OCI-LY3 (cell line): ENCODE data around the gene CD8B.
"Not testable (repeated sequence)": the region's sequence is repeated elsewhere in the genome, so short reads cannot be mapped to it uniquely, and the experiment has no call there.

ENCODE experiments used
- H2AFZ ChIP-seq: fragments of 200-600, 300-600 bp; shearing (Covaris generic); 2 replicates; pipeline ENCODE4 v1.6.0; 2014; ENCODE audit warnings: antibody characterized with exemption, low read depth, low read length
- H3K27ac ChIP-seq: fragments of 200-600, 300-600 bp; sonication (generic); 2 replicates; pipeline ENCODE4 v1.5.1; 2014; ENCODE audit warnings: mild to moderate bottlenecking, low read length, moderate library complexity, mixed read lengths
- H3K27me3 ChIP-seq: fragments of 200-600, 300-600 bp; sonication (generic); 2 replicates; pipeline ENCODE4 v1.6.1; 2014; ENCODE audit warnings: low read depth, low read length, mixed read lengths
- H3K36me3 ChIP-seq: fragments of 200-600, 300-600 bp; sonication (generic); replicated peaks from 2 replicates; pipeline ENCODE3; 2014; ENCODE audit warnings: low read depth, low read length, mixed read lengths
- H3K4me1 ChIP-seq: fragments of 300-600, 200-600 bp; sonication (generic); 2 replicates; pipeline ENCODE4 v1.6.1; 2014; ENCODE audit warnings: low read length, mixed read lengths
- H3K4me2 ChIP-seq: fragments of 200-600, 300-600 bp; sonication (generic); 2 replicates; pipeline ENCODE4 v1.6.1; 2014; ENCODE audit warnings: low read length, mixed read lengths
- H3K4me3 ChIP-seq: fragments of 300-600, 200-600 bp; sonication (generic); 2 replicates; pipeline ENCODE4 v1.5.1; 2014; ENCODE audit warnings: antibody characterized with exemption, mild to moderate bottlenecking, low read length, moderate library complexity
- H3K79me2 ChIP-seq: fragments of 300-600, 200-600 bp; shearing (Covaris generic); 2 replicates; pipeline ENCODE4 v1.6.1; 2014; ENCODE audit warnings: mild to moderate bottlenecking, low read length, mixed read lengths
- H3K9ac ChIP-seq: fragments of 300-600, 200-600 bp; shearing (Covaris generic); 2 replicates; pipeline ENCODE4 v1.6.0; 2014; ENCODE audit warnings: mild to moderate bottlenecking, low read length, moderate library complexity
- H3K9me3 ChIP-seq: fragments of 200-600, 300-600 bp; shearing (Covaris generic); 2 replicates; pipeline ENCODE4 v1.6.1; 2014; ENCODE audit warnings: low read length, mixed read lengths; ENCODE audit not compliant: insufficient read depth
- H4K20me1 ChIP-seq: fragments of 200-600, 300-600 bp; sonication (generic); 2 replicates; pipeline ENCODE4 v1.6.1; 2016; ENCODE audit warnings: low read length, mixed read lengths; ENCODE audit not compliant: insufficient read depth

CD8B gene

DNA sequence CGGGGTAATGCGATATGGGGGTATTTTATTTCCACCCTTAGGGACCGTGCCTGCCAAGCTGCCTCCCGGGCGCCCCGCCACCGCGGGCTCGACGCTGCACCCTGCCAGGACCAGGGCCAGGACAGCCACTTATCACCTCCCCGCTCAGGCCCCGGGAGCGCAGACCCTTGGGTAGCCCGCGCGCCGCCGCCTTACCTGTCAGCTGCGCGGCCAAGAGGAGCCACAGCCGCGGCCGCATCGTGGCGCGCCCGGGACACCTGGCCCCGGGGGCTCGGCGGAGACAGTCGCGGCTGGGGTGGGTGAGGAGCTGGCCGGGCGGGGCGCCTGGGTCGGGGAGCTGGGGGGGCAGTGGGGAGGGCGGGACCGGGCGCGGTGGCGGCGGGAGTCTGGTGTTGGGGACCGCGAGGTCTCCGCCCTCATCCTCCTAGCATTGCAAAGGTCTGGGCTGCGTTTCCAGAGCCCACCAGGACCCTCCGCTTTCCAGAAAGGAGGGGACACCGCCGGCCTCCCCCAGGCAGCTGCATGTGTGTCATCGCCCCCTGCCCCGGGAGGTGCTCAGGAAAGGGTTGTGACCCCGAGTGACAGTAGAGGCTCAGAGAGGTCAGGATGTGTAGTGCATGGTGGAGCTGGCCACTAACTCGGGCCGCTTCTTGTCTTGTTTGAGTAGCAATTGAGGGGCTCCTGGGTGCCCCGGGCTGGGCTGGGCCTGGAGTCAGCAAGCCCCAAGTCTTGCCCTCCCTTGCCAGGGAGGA is at the start of gene CD8B:
Gene CD8B, minus strand, starts transcription at position 259 of the 752 bp plus-strand sequence. Its CDS starts 21 bp downstream, at position 238.
- not testable (repeated sequence) for H3K36me3 ChIP-seq, H3K4me3 ChIP-seq, H3K4me1 ChIP-seq, H3K9ac ChIP-seq, H3K27me3 ChIP-seq, H3K27ac ChIP-seq, H3K79me2 ChIP-seq, H3K4me2 ChIP-seq, H4K20me1 ChIP-seq, H2AFZ ChIP-seq, H3K9me3 ChIP-seq

DNA sequence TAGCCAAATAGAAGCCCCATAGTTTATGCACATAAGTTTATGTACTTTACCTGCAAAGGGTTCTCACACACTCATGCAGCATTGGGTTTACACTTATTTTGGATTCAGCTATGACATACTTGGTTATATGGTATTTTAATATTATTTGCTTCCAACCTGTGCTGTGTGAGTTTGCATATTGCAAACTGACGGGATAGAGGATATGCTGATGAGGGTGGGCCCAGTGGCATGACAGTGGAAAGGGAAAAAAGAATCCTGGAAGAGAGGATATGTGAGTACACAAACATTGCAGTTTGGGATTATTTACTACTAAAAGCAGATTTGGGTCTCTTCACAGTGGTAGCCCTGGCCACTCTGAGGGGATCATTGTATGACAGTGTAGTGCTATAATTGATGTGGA is 44.2 kb upstream of the CD8B start:
- not testable (repeated sequence) for H2AFZ ChIP-seq, H3K79me2 ChIP-seq, H3K9me3 ChIP-seq, H3K27me3 ChIP-seq, H3K36me3 ChIP-seq, H3K4me2 ChIP-seq, H3K27ac ChIP-seq, H3K4me1 ChIP-seq, H3K9ac ChIP-seq, H4K20me1 ChIP-seq, H3K4me3 ChIP-seq

DNA sequence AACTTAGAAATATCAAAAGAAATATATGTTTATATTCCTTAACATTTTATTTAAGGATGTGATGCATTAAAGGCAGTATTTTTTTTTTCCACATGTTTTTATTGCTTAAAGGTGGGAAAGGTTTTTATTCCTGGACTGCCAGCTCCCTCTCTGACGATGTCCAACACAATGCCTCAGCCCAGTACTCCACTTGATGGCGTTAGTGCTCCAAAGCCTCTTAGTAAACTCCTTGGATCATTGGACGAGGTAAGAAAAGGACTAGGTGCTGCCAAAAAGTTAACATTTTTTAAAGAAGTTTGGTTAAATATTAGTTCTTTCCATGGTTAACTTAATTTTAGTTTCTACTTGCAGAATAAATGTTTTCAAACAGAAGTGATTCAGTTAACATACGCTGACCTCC is 39.0 kb upstream of the CD8B start:
- not testable (repeated sequence) for H3K9ac ChIP-seq, H3K4me3 ChIP-seq, H2AFZ ChIP-seq, H3K27me3 ChIP-seq, H4K20me1 ChIP-seq, H3K9me3 ChIP-seq, H3K4me2 ChIP-seq, H3K79me2 ChIP-seq, H3K4me1 ChIP-seq, H3K27ac ChIP-seq, H3K36me3 ChIP-seq

DNA sequence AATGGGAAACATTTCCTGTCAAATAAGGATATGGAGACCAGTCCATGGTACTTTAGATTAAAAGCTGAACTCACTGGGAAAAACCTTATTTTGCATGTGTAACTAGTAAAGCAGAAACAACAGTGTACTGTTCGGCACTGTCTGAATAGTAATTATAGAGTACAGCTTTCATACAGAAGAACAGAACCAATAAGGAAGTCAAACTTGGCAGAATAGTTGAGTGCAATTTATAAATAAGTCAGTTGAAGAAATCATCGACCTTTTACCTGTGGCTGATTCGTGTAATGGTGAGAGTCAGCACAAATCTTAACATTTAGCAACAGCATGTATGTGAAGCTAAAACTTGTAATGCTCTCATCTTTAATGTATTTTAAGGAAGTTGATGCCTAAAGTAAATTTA is 24.3 kb upstream of the CD8B start:
- not testable (repeated sequence) for H3K4me2 ChIP-seq, H3K4me3 ChIP-seq, H3K27me3 ChIP-seq, H3K9ac ChIP-seq, H3K27ac ChIP-seq, H4K20me1 ChIP-seq, H3K9me3 ChIP-seq, H2AFZ ChIP-seq, H3K36me3 ChIP-seq, H3K4me1 ChIP-seq, H3K79me2 ChIP-seq

DNA sequence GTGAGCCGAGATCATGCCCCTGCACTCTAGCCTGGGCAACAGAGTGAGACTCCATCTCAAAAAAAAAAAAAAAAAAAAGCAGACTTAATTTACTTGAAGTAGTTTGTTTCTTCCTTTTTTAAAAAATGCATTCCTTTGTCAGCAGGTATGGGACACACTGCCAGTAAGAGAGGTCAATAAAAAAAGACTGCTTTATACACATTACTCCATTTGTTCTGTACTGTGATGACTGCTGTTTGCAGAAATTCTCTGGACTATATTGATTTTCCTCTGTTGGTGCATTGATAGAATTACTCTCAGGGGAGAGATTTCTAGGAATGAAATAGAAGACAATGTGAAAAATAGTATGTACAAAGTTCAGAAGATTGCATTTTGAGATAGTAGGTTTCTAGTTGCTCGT is 21.2 kb upstream of the CD8B start:
- H3K4me2 ChIP-seq, H2AFZ ChIP-seq, H3K36me3 ChIP-seq, H3K27me3 ChIP-seq, H3K9ac ChIP-seq, H3K4me1 ChIP-seq, H4K20me1 ChIP-seq, H3K27ac ChIP-seq, H3K4me3 ChIP-seq, H3K79me2 ChIP-seq, H3K9me3 ChIP-seq: not testable (repeated sequence)

DNA sequence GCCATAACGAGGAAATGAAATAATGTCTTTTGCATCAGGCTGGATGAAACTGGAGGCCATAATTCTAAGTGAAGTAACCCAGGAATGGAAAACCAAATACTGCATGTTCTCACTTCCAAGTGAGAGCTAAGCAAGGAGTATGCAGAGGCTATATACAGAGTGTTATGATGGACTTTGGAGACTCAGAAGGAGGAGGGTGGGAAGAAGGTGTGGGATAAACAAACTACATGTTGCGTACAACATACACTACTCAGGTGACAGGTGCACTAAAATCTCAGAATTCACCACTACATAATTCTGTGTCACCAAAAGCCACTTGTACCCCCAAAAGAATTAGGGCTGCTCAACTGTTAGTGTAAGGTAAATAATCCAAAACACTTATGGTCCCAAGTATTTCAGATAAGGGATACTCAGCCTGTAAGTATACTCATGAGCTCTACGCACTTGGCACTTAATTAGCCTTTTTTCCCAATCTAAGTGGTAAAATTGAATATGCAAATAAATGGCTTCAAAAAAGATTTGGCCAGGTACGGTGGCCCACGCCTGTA is 20.5 kb upstream of the CD8B start:
- H3K4me3 ChIP-seq, H3K79me2 ChIP-seq, H3K36me3 ChIP-seq: not testable (repeated sequence)

DNA sequence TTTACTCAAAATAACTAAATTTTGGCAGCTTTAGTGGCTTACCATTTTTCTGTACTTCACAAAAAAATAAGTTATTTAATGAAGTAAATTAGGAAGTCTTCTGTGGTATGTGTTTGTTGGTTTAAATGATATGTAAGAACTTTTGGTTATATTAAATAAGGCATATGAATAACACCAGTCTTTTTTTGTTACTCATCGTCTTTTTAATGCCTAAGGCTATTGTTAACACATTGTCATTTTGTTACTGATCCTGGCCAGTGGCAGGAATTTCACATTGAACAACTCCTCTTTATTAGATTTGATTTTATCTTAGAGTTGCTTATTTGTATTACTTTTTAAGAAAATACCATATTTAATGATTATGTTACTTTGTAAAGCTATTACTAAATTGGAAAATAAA is 17.3 kb upstream of the CD8B start:
- not testable (repeated sequence) for H4K20me1 ChIP-seq, H3K4me1 ChIP-seq, H3K27me3 ChIP-seq, H3K79me2 ChIP-seq, H3K9me3 ChIP-seq, H3K4me3 ChIP-seq, H3K9ac ChIP-seq, H2AFZ ChIP-seq, H3K4me2 ChIP-seq, H3K27ac ChIP-seq, H3K36me3 ChIP-seq

More for the DNA sequence above, 20.5 kb upstream of the CD8B start:
- not testable (repeated sequence) for H3K9ac ChIP-seq, H2AFZ ChIP-seq, H3K4me2 ChIP-seq, H3K4me1 ChIP-seq, H3K9me3 ChIP-seq, H3K27me3 ChIP-seq, H4K20me1 ChIP-seq, H3K27ac ChIP-seq

- not testable (repeated sequence) for H3K4me2 ChIP-seq, H3K36me3 ChIP-seq, H3K9ac ChIP-seq, H3K79me2 ChIP-seq, H3K4me3 ChIP-seq, H3K27ac ChIP-seq, H4K20me1 ChIP-seq, H3K4me1 ChIP-seq, H2AFZ ChIP-seq, H3K9me3 ChIP-seq, H3K27me3 ChIP-seq
Measured at GRCh38 chr2:86870941-86871340, 9.3 kb upstream of the CD8B start.

DNA sequence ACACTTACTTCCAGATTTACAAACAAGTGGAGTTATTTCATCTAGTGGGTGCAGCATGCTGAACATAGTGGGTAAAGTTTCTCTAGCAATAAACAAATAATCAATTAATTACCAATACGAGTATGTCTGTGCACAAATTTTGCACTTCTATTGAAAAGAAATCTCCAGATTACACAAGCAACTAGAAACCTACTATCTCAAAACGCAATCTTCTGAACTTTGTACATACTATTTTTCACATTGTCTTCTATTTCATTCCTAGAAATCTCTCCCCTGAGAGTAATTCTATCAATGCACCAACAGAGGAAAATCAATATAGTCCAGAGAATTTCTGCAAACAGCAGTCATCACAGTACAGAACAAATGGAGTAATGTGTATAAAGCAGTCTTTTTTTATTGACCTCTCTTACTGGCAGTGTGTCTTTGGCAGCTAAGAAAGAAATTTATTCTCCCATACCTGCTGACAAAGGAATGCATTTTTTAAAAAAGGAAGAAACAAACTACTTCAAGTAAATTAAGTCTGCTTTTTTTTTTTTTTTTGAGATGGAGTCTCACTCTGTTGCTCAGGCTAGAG is 7.3 kb upstream of the CD8B start:
- H3K9me3 ChIP-seq, H3K4me2 ChIP-seq, H3K9ac ChIP-seq, H3K27ac ChIP-seq, H3K4me1 ChIP-seq, H3K79me2 ChIP-seq, H3K4me3 ChIP-seq, H2AFZ ChIP-seq, H3K36me3 ChIP-seq, H4K20me1 ChIP-seq, H3K27me3 ChIP-seq: not testable (repeated sequence)

GRCh38 chr2:86862380-86862703 is 656 bp upstream of the CD8B start:
- H3K4me2 ChIP-seq, H3K4me3 ChIP-seq, H3K27me3 ChIP-seq, H2AFZ ChIP-seq, H4K20me1 ChIP-seq, H3K79me2 ChIP-seq, H3K36me3 ChIP-seq, H3K4me1 ChIP-seq, H3K9me3 ChIP-seq, H3K27ac ChIP-seq, H3K9ac ChIP-seq: not testable (repeated sequence)
